SU-DHL-6 (cell line): ENCODE data around the gene TMEM204.
"Not testable (repeated sequence)": the region's sequence is repeated elsewhere in the genome, so short reads cannot be mapped to it uniquely, and the experiment has no call there.

ENCODE experiments used
- CTCF ChIP-seq: fragments of 200-600 bp; sonication (generic); IDR thresholded peaks from one replicate; pipeline ENCODE4 v1.5.1; 2017; ENCODE audit warnings: antibody characterized with exemption, mild to moderate bottlenecking, low read length, moderate library complexity; ENCODE audit not compliant: insufficient read depth, poor library complexity, severe bottlenecking
- EZH2phosphoT487 ChIP-seq: fragments of 200-600 bp; sonication (generic), shearing (Covaris generic); conservative IDR thresholded peaks from 2 replicates; pipeline ENCODE4 v1.6.1; 2018; ENCODE audit warnings: mild to moderate bottlenecking, antibody characterized with exemption, low read length, moderate library complexity, mixed read lengths

- TF ChIP-seq CTCF, EZH2phosphoT487: not testable (repeated sequence)
Measured at GRCh38 chr16:1595511-1595910, 62.0 kb downstream of the TMEM204 start.
